ENCODE results near the gene CDKL2. TPM values are rescaled to one million over a fixed set of nuclear protein-coding genes. Genes with fewer than 3 reads are reported as not detected.

Gene CDKL2
- total RNA-seq, 1 experiment from 2014 or later: 1.5 TPM

DNA sequence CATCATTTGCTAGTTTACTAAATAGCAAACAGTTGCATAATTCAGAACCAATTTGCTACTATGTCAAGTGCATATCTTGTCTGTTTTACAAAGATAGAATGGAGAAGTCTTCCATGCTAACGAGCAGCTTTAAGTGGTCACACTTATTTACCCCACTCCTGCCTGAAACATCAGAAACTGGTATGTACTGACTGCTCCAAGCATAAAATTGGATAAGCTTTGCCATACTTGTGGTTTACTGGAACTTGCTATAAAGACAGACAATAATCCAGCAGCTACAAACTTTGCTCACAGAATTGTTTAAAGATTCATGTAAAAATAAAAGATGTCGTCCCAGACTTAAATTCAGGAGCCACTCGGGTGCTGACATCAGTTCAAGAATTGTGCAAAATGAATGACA lies 13.3 kb upstream of the CDKL2 start:
- CTCF ChIA-PET: no interaction called here
- H3K27ac ChIP-seq (ENCODE audit: low read depth, low read length, poor library complexity, severe bottlenecking): no peak overlapping the region
- H3K27me3 ChIP-seq (replicated peaks; ENCODE audit: insufficient read depth, low read depth, low read length, poor library complexity): no peaks in the 10 kb centered on the region
- TF ChIP-seq, protein P1, sequence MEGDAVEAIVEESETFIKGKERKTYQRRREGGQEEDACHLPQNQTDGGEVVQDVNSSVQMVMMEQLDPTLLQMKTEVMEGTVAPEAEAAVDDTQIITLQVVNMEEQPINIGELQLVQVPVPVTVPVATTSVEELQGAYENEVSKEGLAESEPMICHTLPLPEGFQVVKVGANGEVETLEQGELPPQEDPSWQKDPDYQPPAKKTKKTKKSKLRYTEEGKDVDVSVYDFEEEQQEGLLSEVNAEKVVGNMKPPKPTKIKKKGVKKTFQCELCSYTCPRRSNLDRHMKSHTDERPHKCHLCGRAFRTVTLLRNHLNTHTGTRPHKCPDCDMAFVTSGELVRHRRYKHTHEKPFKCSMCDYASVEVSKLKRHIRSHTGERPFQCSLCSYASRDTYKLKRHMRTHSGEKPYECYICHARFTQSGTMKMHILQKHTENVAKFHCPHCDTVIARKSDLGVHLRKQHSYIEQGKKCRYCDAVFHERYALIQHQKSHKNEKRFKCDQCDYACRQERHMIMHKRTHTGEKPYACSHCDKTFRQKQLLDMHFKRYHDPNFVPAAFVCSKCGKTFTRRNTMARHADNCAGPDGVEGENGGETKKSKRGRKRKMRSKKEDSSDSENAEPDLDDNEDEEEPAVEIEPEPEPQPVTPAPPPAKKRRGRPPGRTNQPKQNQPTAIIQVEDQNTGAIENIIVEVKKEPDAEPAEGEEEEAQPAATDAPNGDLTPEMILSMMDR (conservative IDR thresholded peaks at IDR 0.05; ENCODE audit: low read depth, low read length): no peak
- no peak for TF ChIP-seq EZH2 (IDR thresholded peaks at IDR 0.05; ENCODE audit: borderline replicate concordance, low read depth, low read length, poor library complexity, severe bottlenecking)
- no peak overlapping the region for H3K4me3 ChIP-seq (ENCODE audit: low read depth, low read length, poor library complexity, severe bottlenecking)
- no peaks in the 10 kb centered on the region for H3K9me3 ChIP-seq (ENCODE audit: low read depth, low read length, poor library complexity, severe bottlenecking)
- no peak for DNase-seq (ENCODE audit: low spot score)
- no peaks in the 10 kb centered on the region for H3K4me1 ChIP-seq (ENCODE audit: insufficient read depth, low read length, poor library complexity, severe bottlenecking)
- intact Hi-C loops (cut with micrococcal nuclease; ENCODE audit: unreplicated experiment): no loop called here
- BruUV-seq (replicated peaks): no TSS peak
- peaks cover 32% of the 10 kb centered on the region for H3K36me3 ChIP-seq (ENCODE audit: insufficient read depth, low read length, poor library complexity, severe bottlenecking)
- POLR2A ChIA-PET (ENCODE audit: low non-redundant PET): no interaction called here

DNA sequence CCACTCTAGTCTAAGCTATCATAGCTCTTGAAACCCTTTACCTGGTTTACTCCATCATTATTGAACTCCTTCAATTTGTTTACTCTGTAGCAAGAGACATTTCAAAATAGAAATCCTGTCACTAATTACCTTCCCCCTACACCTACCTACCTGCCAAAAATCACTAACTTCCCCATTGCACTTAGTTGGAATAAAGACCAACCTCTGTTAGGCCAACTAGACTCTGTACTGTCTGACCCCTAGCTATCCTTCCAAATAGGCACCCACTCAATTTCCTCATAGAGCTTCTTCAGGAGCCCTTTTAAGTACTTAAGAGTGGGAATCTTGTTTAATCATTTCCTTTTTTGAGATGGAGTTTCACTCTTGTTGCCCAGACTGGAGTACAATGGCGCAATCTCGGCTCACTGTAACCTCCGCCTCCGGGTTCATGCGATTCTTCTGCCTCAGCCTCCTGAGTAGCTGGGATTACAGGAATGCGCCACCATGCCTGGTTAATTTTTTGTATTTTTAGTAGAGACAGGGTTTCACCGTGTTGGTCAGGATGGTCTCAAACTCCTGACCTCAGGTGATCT lies 8.9 kb upstream of the CDKL2 start:
- CTCF ChIA-PET: no interaction called here
- intact Hi-C loops (cut with micrococcal nuclease; ENCODE audit: unreplicated experiment): no loop called here
- POLR2A ChIA-PET (ENCODE audit: low non-redundant PET): no interaction called here
- no peak overlapping the region for H3K27ac ChIP-seq (ENCODE audit: low read depth, low read length, poor library complexity, severe bottlenecking)
- no peaks in the 10 kb centered on the region for H3K4me1 ChIP-seq (ENCODE audit: insufficient read depth, low read length, poor library complexity, severe bottlenecking)
- BruUV-seq (replicated peaks): no TSS peak
- no peak overlapping the region for H3K4me3 ChIP-seq (ENCODE audit: low read depth, low read length, poor library complexity, severe bottlenecking)
- H3K27me3 ChIP-seq (replicated peaks; ENCODE audit: insufficient read depth, low read depth, low read length, poor library complexity): no peaks in the 10 kb centered on the region
- H3K9me3 ChIP-seq (ENCODE audit: low read depth, low read length, poor library complexity, severe bottlenecking): no peaks in the 10 kb centered on the region
- peaks cover 3% of the 10 kb centered on the region for H3K36me3 ChIP-seq (ENCODE audit: insufficient read depth, low read length, poor library complexity, severe bottlenecking)
- DNase-seq (ENCODE audit: low spot score): no peak
- no peak for TF ChIP-seq EZH2 (IDR thresholded peaks at IDR 0.05; ENCODE audit: borderline replicate concordance, low read depth, low read length, poor library complexity, severe bottlenecking)
- TF ChIP-seq, protein P1 (conservative IDR thresholded peaks at IDR 0.05; ENCODE audit: low read depth, low read length): no peak

DNA sequence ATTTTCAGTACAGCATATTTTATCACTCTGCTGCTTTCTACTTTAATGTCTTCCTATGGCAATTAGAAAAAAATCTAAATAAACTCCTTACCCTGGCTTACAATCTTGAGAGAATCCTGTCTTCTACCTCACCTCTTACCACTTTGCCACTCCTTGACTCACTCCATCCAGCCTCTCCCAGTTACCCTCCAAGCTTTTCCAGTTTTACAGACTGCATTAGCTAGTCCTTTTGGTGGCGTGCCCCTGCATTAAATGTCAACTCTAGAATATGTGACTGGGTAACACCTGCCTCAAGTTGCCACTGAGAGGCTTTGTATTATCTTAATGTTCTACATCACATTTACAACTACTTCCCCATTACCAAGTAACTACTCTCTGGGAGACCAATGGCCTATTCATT lies 7.5 kb upstream of the CDKL2 start:
- no peak overlapping the region for H3K4me3 ChIP-seq (ENCODE audit: low read depth, low read length, poor library complexity, severe bottlenecking)
- intact Hi-C loops (cut with micrococcal nuclease; ENCODE audit: unreplicated experiment): no loop called here
- CTCF ChIA-PET: no interaction called here
- BruUV-seq (replicated peaks): no TSS peak
- H3K36me3 ChIP-seq (ENCODE audit: insufficient read depth, low read length, poor library complexity, severe bottlenecking): peaks cover 2% of the 10 kb centered on the region
- no peaks in the 10 kb centered on the region for H3K27me3 ChIP-seq (replicated peaks; ENCODE audit: insufficient read depth, low read depth, low read length, poor library complexity)
- H3K9me3 ChIP-seq (ENCODE audit: low read depth, low read length, poor library complexity, severe bottlenecking): no peaks in the 10 kb centered on the region
- no peak overlapping the region for H3K27ac ChIP-seq (ENCODE audit: low read depth, low read length, poor library complexity, severe bottlenecking)
- DNase-seq (ENCODE audit: low spot score): no peak
- H3K4me1 ChIP-seq (ENCODE audit: insufficient read depth, low read length, poor library complexity, severe bottlenecking): no peaks in the 10 kb centered on the region
- POLR2A ChIA-PET (ENCODE audit: low non-redundant PET): no interaction called here
- TF ChIP-seq EZH2 (IDR thresholded peaks at IDR 0.05; ENCODE audit: borderline replicate concordance, low read depth, low read length, poor library complexity, severe bottlenecking): no peak
- TF ChIP-seq, protein P1 (conservative IDR thresholded peaks at IDR 0.05; ENCODE audit: low read depth, low read length): no peak

Data from A673 (cell line).